Measurements from ENCODE around the gene SLC8A1. TPM values are rescaled to one million over a fixed set of nuclear protein-coding genes. Genes with fewer than 3 reads are reported as not detected.

Gene SLC8A1
- total RNA-seq, 1 experiment from 2014 or later, result not detected

GRCh38 chr2:40173276-40173675 lies 278.6 kb downstream of the SLC8A1 start:
- TF ChIP-seq EZH2 (IDR thresholded peaks at IDR 0.05; ENCODE audit: borderline replicate concordance, low read depth, low read length, poor library complexity, severe bottlenecking) (no peak), CTCF (conservative IDR thresholded peaks at IDR 0.05; ENCODE audit: low read depth, low read length) (no peak)
- no peaks in the 10 kb centered on the region for H3K36me3 ChIP-seq (ENCODE audit: insufficient read depth, low read length, poor library complexity, severe bottlenecking)
- no peak for DNase-seq (ENCODE audit: low spot score)
- no peak overlapping the region for H3K4me3 ChIP-seq (ENCODE audit: low read depth, low read length, poor library complexity, severe bottlenecking)
- H3K27me3 ChIP-seq (replicated peaks; ENCODE audit: insufficient read depth, low read depth, low read length, poor library complexity), result peaks cover 23% of the 10 kb centered on the region
- no peaks in the 10 kb centered on the region for H3K4me1 ChIP-seq (ENCODE audit: insufficient read depth, low read length, poor library complexity, severe bottlenecking)
- no peaks in the 10 kb centered on the region for H3K9me3 ChIP-seq (ENCODE audit: low read depth, low read length, poor library complexity, severe bottlenecking)
- intact Hi-C loops (cut with micrococcal nuclease; ENCODE audit: unreplicated experiment), result no loop called here
- BruUV-seq (replicated peaks), result no TSS peak
- ChIA-PET CTCF (no interaction called here), POLR2A (ENCODE audit: low non-redundant PET) (no interaction called here)
- H3K27ac ChIP-seq (ENCODE audit: low read depth, low read length, poor library complexity, severe bottlenecking), result no peak overlapping the region

GRCh38 chr2:40169856-40170255 lies 282.0 kb downstream of the SLC8A1 start:
- no peak for DNase-seq (ENCODE audit: low spot score)
- no peak overlapping the region for H3K4me3 ChIP-seq (ENCODE audit: low read depth, low read length, poor library complexity, severe bottlenecking)
- TF ChIP-seq EZH2 (IDR thresholded peaks at IDR 0.05; ENCODE audit: borderline replicate concordance, low read depth, low read length, poor library complexity, severe bottlenecking) (no peak), CTCF (conservative IDR thresholded peaks at IDR 0.05; ENCODE audit: low read depth, low read length) (no peak)
- intact Hi-C loops (cut with micrococcal nuclease; ENCODE audit: unreplicated experiment), result no loop called here
- no peaks in the 10 kb centered on the region for H3K36me3 ChIP-seq (ENCODE audit: insufficient read depth, low read length, poor library complexity, severe bottlenecking)
- CTCF ChIA-PET, result no interaction called here
- no TSS peak for BruUV-seq (replicated peaks)
- no peaks in the 10 kb centered on the region for H3K4me1 ChIP-seq (ENCODE audit: insufficient read depth, low read length, poor library complexity, severe bottlenecking)
- no peaks in the 10 kb centered on the region for H3K9me3 ChIP-seq (ENCODE audit: low read depth, low read length, poor library complexity, severe bottlenecking)
- H3K27ac ChIP-seq (ENCODE audit: low read depth, low read length, poor library complexity, severe bottlenecking), result no peak overlapping the region
- POLR2A ChIA-PET (ENCODE audit: low non-redundant PET), result no interaction called here
- peaks cover 11% of the 10 kb centered on the region for H3K27me3 ChIP-seq (replicated peaks; ENCODE audit: insufficient read depth, low read depth, low read length, poor library complexity)

- intact Hi-C loops (cut with micrococcal nuclease; ENCODE audit: unreplicated experiment), result no loop called here
- TF ChIP-seq EZH2 (IDR thresholded peaks at IDR 0.05; ENCODE audit: borderline replicate concordance, low read depth, low read length, poor library complexity, severe bottlenecking) (no peak), CTCF (conservative IDR thresholded peaks at IDR 0.05; ENCODE audit: low read depth, low read length) (no peak)
- no TSS peak for BruUV-seq (replicated peaks)
- Histone ChIP-seq H3K27ac (ENCODE audit: low read depth, low read length, poor library complexity, severe bottlenecking) (no peak overlapping the region), H3K4me3 (ENCODE audit: low read depth, low read length, poor library complexity, severe bottlenecking) (no peak overlapping the region), H3K27me3 (replicated peaks; ENCODE audit: insufficient read depth, low read depth, low read length, poor library complexity) (peaks cover 11% of the 10 kb centered on the region), H3K9me3 (ENCODE audit: low read depth, low read length, poor library complexity, severe bottlenecking) (no peaks in the 10 kb centered on the region), H3K4me1 (ENCODE audit: insufficient read depth, low read length, poor library complexity, severe bottlenecking) (no peaks in the 10 kb centered on the region), H3K36me3 (ENCODE audit: insufficient read depth, low read length, poor library complexity, severe bottlenecking) (no peaks in the 10 kb centered on the region)
- ChIA-PET POLR2A (ENCODE audit: low non-redundant PET) (no interaction called here), CTCF (no interaction called here)
- no peak for DNase-seq (ENCODE audit: low spot score)
These were observed 282.5 kb downstream of the SLC8A1 start for GRCh38 chr2:40169430-40169829.
